Lung microvascular endothelial cell (primary cell): ENCODE results near the gene UNC5B. TPM values are rescaled to one million over a fixed set of nuclear protein-coding genes. Genes with fewer than 3 reads are reported as not detected.
A peak's percentile ranks its signal among the peaks of the same experiment; 100 is the strongest.

Experiments
- DNase-seq, 2 donors: peaks; one replicate each; pipeline versions ENCODE4 v3.0.0 to v3.0.0-alpha.2; 2010; ENCODE audit warnings: low read depth in 2 of 2
- total RNA-seq: library from RNA; depleted of rRNA; stranded (reverse); fragments of >200 nt; gene quantifications from 2 replicates; pipeline ENCODE4 v1.2.1, GENCODE V29; 2014

The UNC5B gene
- total RNA-seq, 1 donor from 2014 or later, result 10.9 TPM

- DNase-seq, result peak; percentile 66 to 80
Observed at GRCh38 chr10:71253981-71254818, 41.8 kb downstream of the UNC5B start.

- DNase-seq, result no peak
Observed at GRCh38 chr10:71254834-71255549, 42.6 kb downstream of the UNC5B start.

GRCh38 chr10:71255550-71255807 lies 43.1 kb downstream of the UNC5B start:
- DNase-seq, result no peak

- DNase-seq, result peak; percentile 85 to 95
Observed at GRCh38 chr10:71255808-71256660, 43.7 kb downstream of the UNC5B start.

- no peak for DNase-seq
Observed at GRCh38 chr10:71256661-71257318, 44.4 kb downstream of the UNC5B start.

GRCh38 chr10:71257319-71257997 lies 45.1 kb downstream of the UNC5B start:
- no peak for DNase-seq

GRCh38 chr10:71258046-71258445 lies 45.7 kb downstream of the UNC5B start:
- no peak for DNase-seq

GRCh38 chr10:71258446-71259145 lies 46.2 kb downstream of the UNC5B start:
- DNase-seq, result no peak

- DNase-seq, result no peak
Observed at GRCh38 chr10:71259282-71259681, 46.9 kb downstream of the UNC5B start.

GRCh38 chr10:71259815-71260501 lies 47.6 kb downstream of the UNC5B start:
- DNase-seq, result no peak

GRCh38 chr10:71260622-71261325 lies 48.4 kb downstream of the UNC5B start:
- DNase-seq, result peak in 1 of 2 donors; percentile 61

- DNase-seq, result no peak
Observed at GRCh38 chr10:71262027-71262426, 49.7 kb downstream of the UNC5B start.

GRCh38 chr10:71262817-71263216 lies 50.4 kb downstream of the UNC5B start:
- no peak for DNase-seq

GRCh38 chr10:71263376-71263775 lies 51.0 kb downstream of the UNC5B start:
- peak; percentile 77 to 90 for DNase-seq

GRCh38 chr10:71264345-71265200 lies 52.2 kb downstream of the UNC5B start:
- DNase-seq, result peak in 1 of 2 donors; percentile 63

GRCh38 chr10:71265201-71265575 lies 52.8 kb downstream of the UNC5B start:
- no peak for DNase-seq

GRCh38 chr10:71265618-71266146 lies 53.3 kb downstream of the UNC5B start:
- DNase-seq, result no peak
